GM18868 (cell line): ENCODE results near the gene LEMD2.

ENCODE experiments used
- ATAC-seq: cut with Tn5 transposase; IDR thresholded peaks from one replicate; pipeline ENCODE4 v1.9.1; 2021; ENCODE audit warnings: mild to moderate bottlenecking, moderate library complexity; ENCODE audit not compliant: unreplicated experiment

Gene LEMD2

DNA sequence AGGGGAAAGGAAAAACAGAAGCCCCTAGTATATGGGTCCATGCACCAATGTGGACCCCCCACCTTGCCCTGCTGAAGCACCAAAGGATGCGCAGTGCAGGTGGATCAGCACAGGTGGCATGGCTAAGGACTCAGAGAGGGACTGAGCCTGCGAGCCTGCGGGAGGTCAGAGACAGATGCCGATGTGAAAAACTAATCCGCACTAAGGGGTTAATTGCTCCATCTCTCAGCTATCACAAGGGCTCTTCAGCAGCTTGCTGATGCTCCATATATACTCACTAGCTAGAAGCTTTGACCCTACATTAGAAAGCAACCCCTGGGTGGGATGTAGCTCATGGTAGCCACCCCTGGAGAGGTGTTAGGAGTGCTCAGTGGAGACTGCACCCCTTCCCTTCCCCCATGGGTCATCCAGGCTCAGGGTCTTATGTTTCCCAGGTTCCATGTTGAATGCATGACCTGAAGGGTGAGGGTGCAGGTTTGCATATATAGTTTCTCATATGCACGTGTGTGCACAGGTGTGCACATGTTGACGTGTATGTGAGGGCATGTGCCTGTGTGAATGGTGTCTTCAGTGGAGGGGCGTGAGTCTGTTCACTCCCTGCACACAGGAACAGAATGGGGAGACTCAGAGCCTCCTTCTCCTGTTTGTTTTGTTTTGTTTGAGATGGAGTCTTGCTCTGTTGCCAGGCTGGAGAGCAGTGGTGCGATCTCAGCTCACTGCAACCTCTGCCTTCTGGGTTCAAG is 28.9 kb downstream of the LEMD2 start:
- no peak for ATAC-seq

DNA sequence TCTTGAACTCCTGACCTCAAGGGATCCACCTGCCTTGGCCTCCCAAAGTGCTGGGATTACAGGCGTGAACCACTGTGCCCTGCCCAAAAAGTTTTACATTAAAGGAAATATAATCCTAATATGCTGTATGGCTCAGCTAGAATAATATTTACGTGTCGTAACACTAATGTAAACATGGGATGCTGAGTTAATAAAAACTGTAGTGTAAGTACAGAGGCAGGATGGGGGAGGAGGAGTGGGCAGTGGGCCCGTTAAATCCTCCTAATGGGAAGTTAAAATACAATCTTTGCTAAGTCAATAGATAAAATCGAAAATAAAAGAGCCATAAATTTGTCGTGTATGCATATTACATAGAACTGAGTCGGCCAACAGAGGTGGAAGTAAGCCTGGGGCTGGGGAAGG is 30.1 kb downstream of the LEMD2 start:
- no peak for ATAC-seq

DNA sequence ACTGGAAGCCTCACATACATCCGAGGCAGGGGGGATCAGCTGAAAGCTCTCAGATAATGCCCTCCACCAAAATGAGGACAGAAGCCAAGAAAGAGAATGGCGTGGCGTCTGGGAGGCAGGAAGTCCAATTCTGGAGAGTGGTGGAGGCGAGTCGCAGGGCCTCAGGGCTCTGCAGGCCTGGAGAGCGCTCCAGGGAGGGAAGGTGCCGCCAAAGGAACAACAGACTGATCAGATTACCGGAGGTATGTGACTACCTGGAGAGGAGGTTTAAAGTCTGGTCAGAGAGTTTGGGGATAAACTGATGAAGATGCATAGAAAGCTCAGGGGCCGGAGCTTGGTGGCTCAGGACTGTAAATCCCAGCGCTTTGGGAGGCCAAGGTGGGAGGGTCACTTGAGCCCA is 31.0 kb downstream of the LEMD2 start:
- no peak for ATAC-seq

DNA sequence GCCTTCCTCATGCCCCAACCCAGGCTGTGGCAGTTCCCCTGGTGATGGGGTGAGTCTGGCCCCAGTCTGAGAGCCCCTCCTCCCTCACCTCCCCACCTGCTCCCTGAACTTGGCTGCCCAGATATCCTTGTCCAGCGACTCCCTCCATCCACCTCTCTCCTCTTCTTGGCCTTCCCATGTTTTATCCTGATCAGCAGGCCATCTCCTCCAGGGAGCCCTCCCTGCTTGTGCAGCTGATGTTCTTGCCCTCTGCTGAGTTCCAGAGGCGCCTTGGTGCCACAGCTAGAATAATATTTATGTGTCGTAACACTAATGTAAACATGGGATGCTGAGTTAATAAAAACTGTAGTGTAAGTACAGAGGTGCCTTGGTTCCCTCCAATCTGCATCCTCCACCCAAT is 31.8 kb downstream of the LEMD2 start:
- no peak for ATAC-seq

DNA sequence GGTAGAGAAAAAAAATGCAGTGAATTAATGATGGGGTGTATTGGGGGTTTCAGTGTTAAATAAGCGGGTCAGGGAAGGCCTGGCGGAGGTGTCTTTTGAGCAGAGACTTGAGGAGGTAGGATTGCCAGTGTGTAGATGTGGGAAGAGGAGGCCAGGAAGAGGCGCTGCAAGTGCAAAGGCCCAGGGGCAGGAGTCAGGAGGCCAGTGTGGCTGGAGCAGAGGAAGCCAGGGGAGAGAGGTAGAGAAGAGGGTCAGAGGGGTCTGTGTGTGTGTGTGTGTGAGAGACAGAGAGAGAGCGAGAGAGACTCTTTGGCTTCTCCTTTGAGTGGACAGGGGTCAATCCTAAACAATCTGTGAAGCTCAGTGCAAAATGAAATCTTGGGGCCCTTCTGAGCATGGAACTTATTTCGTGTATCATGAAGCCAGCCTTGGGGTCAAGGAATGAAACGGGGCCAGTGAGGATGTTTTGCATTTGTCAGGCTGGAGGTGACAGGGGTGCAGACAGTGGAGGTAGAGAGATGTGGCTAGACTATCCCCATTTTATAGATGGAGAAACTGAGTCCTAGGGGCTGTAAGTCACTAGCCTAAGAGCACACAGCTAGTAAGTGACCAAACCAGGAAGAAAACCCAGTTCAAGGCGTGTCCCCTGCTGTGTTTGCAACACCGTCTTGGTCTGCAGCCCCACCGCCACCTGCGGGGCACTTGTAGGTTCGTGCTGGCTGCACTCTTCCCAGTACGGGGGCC is 32.5 kb downstream of the LEMD2 start:
- no peak for ATAC-seq

DNA sequence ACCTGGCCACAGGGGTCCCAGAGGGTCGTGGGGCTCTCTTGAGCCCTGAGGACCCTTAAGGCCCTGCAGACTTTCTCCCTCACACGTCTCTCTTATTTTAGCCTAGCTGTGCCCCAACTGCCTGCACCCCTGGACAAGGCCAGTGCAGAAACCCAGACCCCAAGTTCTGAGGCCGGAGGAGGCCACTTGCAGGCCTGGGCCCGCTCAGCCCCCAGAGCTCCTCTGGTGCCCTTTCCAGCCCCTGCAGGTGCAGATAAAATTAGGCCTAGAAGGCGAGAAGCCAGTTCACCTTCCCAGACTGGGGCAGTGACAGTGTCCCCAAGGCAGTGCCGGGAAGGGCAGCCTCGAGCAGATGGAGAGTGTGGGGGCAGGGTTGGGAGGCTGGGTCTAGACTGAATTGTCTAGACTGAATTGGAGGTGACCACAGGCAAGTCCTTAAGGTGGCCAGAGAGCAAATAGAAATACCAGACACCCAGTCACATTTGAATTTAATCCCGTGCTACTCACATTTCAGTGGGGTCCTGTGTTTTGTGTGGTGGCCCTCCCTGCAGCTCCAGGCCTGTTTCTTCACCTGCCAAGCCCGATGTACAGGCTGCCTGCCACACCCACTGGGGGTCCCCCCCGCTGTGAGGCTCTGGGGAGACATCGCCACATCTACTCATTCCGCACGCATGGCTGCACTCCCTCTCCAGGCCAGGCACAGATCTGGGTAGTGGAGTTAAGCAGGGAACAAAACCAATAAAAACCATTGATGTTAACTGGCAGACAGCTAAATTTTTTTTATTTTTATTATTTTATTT is 33.7 kb downstream of the LEMD2 start:
- no peak for ATAC-seq

DNA sequence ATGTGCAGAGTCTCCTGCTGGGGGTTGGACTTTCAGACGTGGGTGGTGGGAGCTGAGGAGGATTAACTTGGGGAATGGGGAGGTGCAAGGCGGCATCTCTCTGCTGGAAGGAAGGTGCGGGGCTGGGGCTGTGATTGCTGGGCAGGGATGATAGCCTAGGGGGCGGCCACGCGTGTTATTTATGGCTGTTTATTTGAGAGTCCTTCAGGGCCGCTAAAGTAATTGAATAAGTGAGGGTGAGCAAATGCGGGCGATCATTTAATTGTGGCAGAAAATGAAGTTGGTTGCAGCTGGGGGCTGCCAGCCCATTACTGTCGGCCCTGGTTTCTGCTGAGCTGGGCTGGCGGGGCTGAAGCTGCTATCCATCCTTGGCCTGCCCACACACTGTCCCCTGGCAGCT is 34.7 kb downstream of the LEMD2 start:
- no peak for ATAC-seq

DNA sequence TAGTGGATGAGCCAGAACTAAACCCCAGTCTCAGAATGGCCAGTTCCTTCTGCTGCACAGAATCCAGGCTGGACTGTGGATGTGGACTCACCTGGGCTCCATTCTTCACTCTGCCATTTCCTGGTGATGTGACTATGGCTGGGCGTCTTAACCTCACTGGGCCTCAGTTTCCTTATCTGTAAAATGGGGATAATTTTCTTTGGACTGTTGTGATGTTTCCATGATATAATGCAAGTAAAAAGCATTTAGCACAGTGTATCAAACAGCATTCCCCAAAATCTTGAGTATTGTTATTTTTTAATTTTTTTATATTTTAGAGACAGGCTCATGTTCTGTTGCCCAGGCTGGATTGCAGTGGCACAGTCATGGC is 36.3 kb downstream of the LEMD2 start:
- no peak for ATAC-seq

DNA sequence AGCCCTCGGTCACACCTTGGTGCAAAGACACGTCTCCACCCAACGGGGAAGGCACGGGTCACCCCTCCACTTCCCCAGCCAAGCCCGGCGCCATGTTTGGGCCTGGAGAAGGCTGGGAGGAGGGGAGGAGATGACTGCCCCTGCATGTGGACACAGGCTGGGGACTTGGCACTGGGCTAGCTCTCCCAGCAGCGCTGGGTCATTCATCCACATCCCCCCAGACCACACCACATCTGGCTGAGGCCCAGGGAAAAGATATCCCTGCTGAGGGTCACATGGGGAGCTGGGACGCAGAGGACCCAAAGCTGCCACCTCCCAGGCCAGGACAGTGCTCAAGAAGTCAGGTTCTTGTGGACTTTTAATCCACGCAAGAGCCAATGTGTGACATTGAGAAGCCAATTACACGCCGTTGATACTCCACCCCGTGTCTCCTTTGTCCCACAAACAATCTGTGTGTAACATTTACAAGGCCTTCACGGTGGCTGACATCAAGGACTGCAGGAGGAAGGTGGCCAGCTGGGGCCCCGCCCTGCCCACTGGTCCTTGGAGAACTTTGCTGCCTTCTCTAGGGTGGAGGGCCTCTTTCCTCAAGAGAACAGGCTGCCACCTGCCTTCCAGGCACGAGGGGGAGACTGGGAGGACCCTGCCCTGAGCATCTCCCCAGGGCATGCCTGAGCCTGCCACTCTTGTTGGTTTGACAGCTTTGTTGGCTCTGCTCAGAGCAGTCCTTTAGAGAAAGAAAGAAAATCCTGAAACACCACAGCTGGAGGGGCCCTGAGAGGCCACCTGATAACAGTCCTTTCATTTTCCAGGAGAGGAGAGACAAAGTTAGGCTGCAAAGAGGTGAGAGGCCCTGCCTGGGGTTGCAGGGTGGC is 36.9 kb downstream of the LEMD2 start:
- no peak for ATAC-seq

DNA sequence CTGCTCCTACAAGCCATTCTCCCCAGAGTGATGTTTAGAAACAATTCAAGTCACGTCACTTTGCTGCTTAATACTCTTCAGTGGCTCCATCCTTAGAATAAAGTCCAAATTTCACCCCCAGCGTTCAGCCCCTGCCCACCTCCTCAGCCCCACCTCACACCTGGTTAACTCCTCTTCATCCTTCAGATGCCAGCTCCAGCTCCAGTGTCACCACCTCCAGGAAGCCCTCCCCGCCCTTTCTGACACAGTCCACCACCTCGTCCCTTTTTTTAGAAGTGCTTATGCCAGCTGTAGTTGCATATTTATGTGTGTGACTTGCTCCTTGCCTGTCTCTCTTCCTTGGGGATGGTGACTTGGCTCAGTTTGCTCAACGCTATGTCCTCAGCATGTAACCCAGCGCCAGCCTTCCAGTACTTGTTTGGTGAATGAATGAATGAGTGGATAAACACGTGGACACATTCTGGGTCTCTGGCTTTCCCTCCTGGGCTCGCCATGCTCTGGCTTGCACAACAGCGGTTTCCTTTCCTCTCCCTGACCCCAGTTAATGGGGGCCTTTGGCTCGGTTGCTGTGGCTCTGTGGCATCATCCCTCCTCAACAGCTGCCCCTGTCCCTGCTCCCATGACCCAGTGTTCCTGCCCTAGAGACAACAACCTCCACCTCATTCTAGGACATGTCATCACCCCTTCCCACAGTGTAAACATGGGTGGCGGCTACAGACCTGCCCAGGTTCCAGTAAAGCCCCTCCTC is 38.5 kb downstream of the LEMD2 start:
- no peak for ATAC-seq

DNA sequence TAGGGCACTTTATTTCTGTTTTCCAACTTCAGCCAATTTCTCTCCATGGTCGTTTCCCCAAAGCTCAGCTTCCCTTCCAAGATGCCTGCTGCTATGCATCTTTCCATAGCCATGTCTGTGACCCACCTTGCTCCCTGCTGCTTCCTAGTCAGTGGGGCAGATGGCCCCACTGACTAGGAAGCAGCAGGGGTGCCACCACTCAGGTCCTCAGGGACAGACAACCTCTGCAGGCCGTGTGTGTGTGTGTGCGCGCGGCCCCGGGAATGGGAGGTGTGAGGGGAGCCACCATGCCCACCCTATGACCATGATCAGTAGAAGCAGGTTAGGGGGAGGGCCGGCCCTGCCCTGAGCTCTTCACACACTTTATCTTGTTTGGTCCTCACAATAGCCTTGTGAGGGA is 39.5 kb downstream of the LEMD2 start:
- no peak for ATAC-seq

DNA sequence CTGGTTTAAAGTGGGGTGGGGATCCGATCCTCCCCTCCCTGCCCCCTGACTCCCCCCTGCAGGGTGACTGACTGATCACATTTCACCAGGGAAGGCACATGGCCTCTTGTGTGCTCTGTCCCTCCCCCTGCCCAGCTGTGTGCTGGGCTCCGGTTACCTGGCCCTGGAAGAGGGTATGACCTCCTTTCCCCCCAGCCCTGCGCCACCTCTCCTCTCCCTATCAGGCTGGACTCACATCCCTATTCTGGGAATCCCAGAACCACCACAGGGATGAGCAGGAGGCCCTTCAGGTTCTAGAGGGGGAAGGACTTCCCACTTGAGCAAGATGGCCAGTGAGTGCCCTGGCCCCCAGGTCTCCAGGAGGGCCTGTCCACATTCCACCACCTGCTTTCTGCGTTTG is 40.1 kb downstream of the LEMD2 start:
- ATAC-seq = no peak

DNA sequence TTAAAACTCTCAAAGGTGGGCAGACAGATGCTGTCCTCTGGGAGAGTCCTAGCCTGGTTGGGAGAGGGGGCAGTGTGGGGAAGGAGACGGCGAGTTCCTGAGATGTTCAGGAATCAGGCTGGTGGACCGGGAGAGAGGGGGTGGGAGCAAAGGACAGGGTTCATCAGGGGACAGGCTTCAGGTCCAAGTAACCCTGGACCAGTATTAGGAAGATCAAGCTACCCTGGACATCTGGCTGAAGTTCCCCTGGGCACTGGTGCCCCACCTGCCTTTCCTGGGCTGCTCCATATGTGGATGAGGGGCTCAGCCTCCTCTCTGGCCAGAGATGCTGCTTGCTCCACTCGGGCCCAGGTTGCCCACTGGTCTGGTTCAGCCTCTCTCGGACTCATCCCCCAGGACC is 41.1 kb downstream of the LEMD2 start:
- no peak for ATAC-seq

DNA sequence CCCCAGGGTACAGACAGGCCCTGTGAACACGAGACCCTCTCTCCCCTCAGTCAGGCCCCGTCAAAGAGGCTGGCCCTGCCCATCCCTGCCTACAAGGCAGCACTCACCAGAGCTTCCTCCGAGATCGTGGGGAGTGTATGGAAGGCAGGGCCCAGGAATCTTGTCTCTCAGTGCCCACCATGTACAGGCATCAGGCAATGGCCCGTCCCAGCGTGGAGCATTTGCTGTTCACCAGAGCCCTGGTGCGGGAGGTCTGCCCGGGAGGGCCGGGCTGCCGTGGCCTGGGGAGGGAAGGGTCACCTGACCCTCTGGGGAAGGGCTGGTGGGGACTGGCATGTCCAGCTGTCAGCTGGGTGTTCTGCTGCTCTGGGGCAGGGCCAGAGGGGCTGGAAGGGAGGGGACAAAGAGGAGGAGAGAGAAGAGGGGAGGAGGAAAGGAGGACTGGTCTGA is 42.3 kb downstream of the LEMD2 start, which contains the start of gene IP6K3:
Gene IP6K3, minus strand, starts transcription at position 255 of the 450 bp plus-strand sequence. CDS start 11,429 bp downstream, outside the sequence.
- no peak for ATAC-seq

DNA sequence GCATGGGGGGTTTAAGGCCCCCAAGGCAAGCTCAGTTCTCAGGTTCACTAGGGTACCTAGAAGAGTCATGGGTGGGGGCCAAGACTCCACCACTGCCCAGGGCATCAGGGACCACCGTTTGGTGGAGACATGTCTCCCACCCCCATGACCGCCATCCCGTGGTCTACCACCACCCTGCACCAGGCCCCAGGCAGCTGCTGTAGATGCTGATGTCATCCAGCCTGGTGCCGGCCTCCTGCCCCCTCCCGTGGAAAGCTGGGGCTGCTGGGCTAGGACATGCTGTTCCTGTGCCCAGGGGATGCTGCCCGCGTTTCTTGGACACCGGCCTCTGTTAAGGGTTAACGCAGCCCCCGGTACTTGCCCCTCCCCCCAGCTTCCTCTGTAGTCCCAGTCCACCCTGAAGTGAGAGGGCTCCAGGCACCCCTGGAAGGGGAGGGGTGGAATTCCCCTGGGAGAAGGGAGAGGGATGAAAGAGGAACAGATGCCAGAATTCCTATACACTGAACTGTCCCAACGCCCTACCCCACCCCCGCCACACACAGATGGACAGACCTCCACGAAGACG is 42.8 kb downstream of the LEMD2 start:
- no peak for ATAC-seq

DNA sequence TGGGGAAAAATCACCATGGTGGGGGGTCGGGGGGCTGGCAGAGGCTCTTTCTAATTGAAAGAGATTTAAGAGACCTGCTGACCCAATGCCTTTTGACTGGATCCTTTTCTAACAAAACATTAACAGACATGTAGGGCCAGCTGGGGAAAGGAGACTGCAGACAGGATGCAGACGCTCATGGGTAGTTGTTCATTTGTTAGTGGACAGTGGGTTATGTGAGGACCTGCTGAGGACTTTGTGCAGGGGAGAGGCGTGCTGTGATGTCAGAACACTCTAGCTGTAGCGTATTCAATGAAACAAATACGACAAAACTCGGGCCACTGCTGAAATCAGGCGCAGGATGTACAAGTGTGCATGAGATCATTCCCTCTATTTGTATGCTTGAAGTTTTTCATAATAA is 43.4 kb downstream of the LEMD2 start:
- ATAC-seq = no peak

DNA sequence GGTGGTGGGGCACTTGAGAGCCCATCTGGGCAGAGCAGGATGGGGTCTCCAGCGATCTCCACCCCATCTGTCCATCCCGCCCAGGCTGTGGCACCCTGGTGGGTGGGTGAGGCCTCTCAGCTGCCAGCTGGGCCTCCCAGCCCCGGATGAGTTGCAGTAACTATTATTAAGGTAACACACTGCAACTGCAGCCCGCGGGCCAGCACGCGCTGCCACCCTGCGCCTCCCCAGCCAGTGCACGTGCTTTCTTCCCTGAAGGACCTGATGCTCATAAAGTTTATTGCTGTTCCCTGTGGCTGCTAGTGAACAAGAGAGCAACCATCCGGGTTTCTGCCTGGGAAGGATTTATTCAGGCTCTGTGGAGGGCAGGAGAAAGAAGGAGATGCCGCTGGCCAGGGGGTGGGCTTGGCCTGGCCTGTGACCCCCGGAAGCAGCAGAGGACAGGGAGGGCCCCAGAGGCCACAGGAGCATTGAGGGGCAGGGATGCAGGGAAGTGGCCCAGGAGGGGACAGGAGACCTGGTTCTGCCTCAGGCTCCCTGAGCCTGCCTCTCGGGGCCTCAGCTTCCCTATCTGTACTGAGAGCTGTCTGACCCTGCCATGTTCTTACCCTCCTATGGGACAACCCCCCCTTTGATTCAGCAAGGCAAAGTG is 43.9 kb downstream of the LEMD2 start:
- no peak for ATAC-seq

DNA sequence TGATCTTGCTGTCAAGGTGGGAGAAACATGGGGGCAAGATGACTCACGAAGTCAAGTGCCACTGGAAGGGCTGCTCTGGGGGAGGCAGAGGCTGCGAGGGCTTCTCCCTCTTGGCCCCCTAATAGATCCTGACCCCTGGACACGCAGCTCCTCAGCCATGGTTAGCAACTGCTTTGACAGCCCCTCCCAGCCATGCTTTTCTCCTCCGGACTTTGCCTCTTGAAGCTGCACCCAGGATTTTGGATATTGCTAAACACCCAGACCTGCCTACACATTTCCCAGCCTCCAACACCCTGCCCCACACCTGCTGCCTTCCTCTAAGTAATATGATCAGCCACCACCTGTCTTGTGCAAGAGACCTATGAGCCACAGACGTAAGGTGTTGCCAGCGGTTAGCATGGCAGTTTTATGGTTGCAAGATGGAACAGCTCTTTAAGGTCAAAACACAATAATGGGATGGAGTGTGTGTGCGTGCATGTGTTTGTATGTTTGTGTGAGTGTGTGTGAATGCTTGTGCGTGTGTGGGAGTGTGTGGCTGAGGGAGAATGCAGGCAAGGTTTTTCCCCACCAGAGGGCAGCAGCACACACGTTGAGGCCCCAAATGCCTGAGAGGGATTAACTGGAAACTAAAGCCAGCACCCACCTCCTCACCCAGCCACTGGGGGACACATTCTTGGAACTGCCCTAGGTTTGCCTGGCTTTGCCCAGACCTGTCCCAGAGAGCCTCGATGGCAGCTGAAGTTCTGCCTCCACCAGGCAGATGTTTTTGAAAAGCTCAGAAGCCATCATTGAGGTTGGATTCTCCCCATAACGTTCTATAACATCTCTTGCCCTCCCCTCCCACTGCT is 44.7 kb downstream of the LEMD2 start:
- no peak for ATAC-seq
